ENCODE data around the gene CRABP1. TPM values are rescaled to one million over a fixed set of nuclear protein-coding genes. Genes with fewer than 3 reads are reported as not detected.

CRABP1 gene
- total RNA-seq, 4 donors from 2014 or later: 0.50 to 5.3 (median 3.6) TPM; not detected in 1

GRCh38 chr15:78391781-78392180 lies 51.6 kb downstream of the CRABP1 start:
- no peak for ATAC-seq
- no peak overlapping the region for H3K4me3 ChIP-seq
- H3K9me3 ChIP-seq: no peaks in the 10 kb centered on the region
- 87% methylated on average over 3 of the region's 3 CpGs; no CpG with 5 or more reads in 1 of the 2 donors for WGBS, 2 donors (ENCODE audit: low coverage in 1 of 2)
- TF ChIP-seq CTCF (IDR thresholded peaks at IDR 0.05): no peak
- no peak for TF ChIP-seq EP300 (IDR thresholded peaks at IDR 0.05)
- no peak for TF ChIP-seq POLR2AphosphoS5 (IDR thresholded peaks at IDR 0.05)
- no peak for TF ChIP-seq POLR2A (IDR thresholded peaks at IDR 0.05)
- peaks cover 27% of the 10 kb centered on the region for H3K27me3 ChIP-seq
- H3K4me1 ChIP-seq: no peaks in the 10 kb centered on the region
- H3K36me3 ChIP-seq: no peaks in the 10 kb centered on the region
- H3K27ac ChIP-seq: no peak overlapping the region

- no peak for TF ChIP-seq POLR2AphosphoS5 (IDR thresholded peaks at IDR 0.05)
- TF ChIP-seq EP300 (IDR thresholded peaks at IDR 0.05): no peak
- TF ChIP-seq POLR2A (IDR thresholded peaks at IDR 0.05): no peak
- TF ChIP-seq CTCF (IDR thresholded peaks at IDR 0.05): no peak
- 67 to 80% methylated on average over 1 to 3 of the region's 4 CpGs for WGBS, 2 donors (ENCODE audit: low coverage in 1 of 2)
Measured at GRCh38 chr15:78392430-78392829, 52.3 kb downstream of the CRABP1 start.

GRCh38 chr15:78393137-78393536 lies 53.0 kb downstream of the CRABP1 start:
- no peak for ATAC-seq
- Histone ChIP-seq H3K36me3 (no peaks in the 10 kb centered on the region), H3K27ac (no peak overlapping the region), H3K9me3 (no peaks in the 10 kb centered on the region), H3K27me3 (peaks cover 14% of the 10 kb centered on the region), H3K4me1 (peaks cover 0 to 12% (median 4%) of the 10 kb centered on the region in 3 donors), H3K4me3 (no peak overlapping the region)
- TF ChIP-seq EP300 (IDR thresholded peaks at IDR 0.05): no peak
- TF ChIP-seq POLR2A (IDR thresholded peaks at IDR 0.05): no peak
- TF ChIP-seq CTCF (IDR thresholded peaks at IDR 0.05): no peak
- no peak for TF ChIP-seq POLR2AphosphoS5 (IDR thresholded peaks at IDR 0.05)
- WGBS, 2 donors (ENCODE audit: low coverage in 1 of 2): 87 to 93% methylated on average over 1 of the region's 1 CpG

More at GRCh38 chr15:78392430-78392829, 52.3 kb downstream of the CRABP1 start:
- Histone ChIP-seq H3K27me3 (peaks cover 20% of the 10 kb centered on the region), H3K4me1 (peaks cover 0 to 6% (median 4%) of the 10 kb centered on the region in 3 donors), H3K9me3 (no peaks in the 10 kb centered on the region), H3K27ac (no peak overlapping the region), H3K4me3 (no peak overlapping the region), H3K36me3 (no peaks in the 10 kb centered on the region)
- no peak for ATAC-seq

GRCh38 chr15:78394026-78394425 lies 53.9 kb downstream of the CRABP1 start:
- Histone ChIP-seq H3K27me3 (peaks cover 10% of the 10 kb centered on the region), H3K27ac (no peak overlapping the region), H3K4me1 (peaks cover 0 to 12% (median 4%) of the 10 kb centered on the region in 3 donors), H3K4me3 (no peak overlapping the region), H3K36me3 (no peaks in the 10 kb centered on the region), H3K9me3 (no peaks in the 10 kb centered on the region)
- WGBS, 2 donors (ENCODE audit: low coverage in 1 of 2): 75 to 89% methylated on average over 3 of the region's 3 CpGs
- TF ChIP-seq CTCF (IDR thresholded peaks at IDR 0.05): no peak
- no peak for TF ChIP-seq POLR2AphosphoS5 (IDR thresholded peaks at IDR 0.05)
- TF ChIP-seq EP300 (IDR thresholded peaks at IDR 0.05): no peak
- TF ChIP-seq POLR2A (IDR thresholded peaks at IDR 0.05): no peak
- ATAC-seq: no peak

- no peak for TF ChIP-seq CTCF (IDR thresholded peaks at IDR 0.05)
- no peak for TF ChIP-seq POLR2A (IDR thresholded peaks at IDR 0.05)
- TF ChIP-seq POLR2AphosphoS5 (IDR thresholded peaks at IDR 0.05): no peak
- TF ChIP-seq EP300 (IDR thresholded peaks at IDR 0.05): no peak
- Histone ChIP-seq H3K36me3 (no peaks in the 10 kb centered on the region), H3K27me3 (no peaks in the 10 kb centered on the region), H3K4me3 (no peak overlapping the region), H3K9me3 (no peaks in the 10 kb centered on the region), H3K4me1 (peaks cover 0 to 12% (median 4%) of the 10 kb centered on the region in 3 donors), H3K27ac (no peak overlapping the region)
- 40 to 69% methylated on average over 5 to 6 of the region's 13 CpGs for WGBS, 2 donors (ENCODE audit: low coverage in 1 of 2)
- ATAC-seq: no peak
Measured at GRCh38 chr15:78394981-78395616, 54.9 kb downstream of the CRABP1 start.

Data from gastroesophageal sphincter (tissue), 4 donors.